GM21390 (cell line): ENCODE measurements around the gene BCL2.
A peak's percentile ranks its signal among the peaks of the same experiment; 100 is the strongest.

ENCODE experiments used
- ATAC-seq: cut with Tn5 transposase; IDR thresholded peaks from one replicate; pipeline ENCODE4 v1.9.1; 2021; ENCODE audit not compliant: unreplicated experiment

BCL2 gene

GRCh38 chr18:63311118-63312018 lies 8.2 kb downstream of the BCL2 start:
- ATAC-seq: peak; percentile 56

GRCh38 chr18:63309422-63309821 lies 10.1 kb downstream of the BCL2 start:
- no peak for ATAC-seq

GRCh38 chr18:63307551-63308200 lies 11.9 kb downstream of the BCL2 start:
- ATAC-seq: no peak

GRCh38 chr18:63306819-63307550 lies 12.6 kb downstream of the BCL2 start:
- ATAC-seq: no peak

GRCh38 chr18:63306249-63306648 lies 13.3 kb downstream of the BCL2 start:
- no peak for ATAC-seq

- no peak for ATAC-seq
Observed at GRCh38 chr18:63303547-63303946, 16.0 kb downstream of the BCL2 start.

GRCh38 chr18:63302636-63303405 lies 16.7 kb downstream of the BCL2 start:
- no peak for ATAC-seq

GRCh38 chr18:63302220-63302619 lies 17.3 kb downstream of the BCL2 start:
- ATAC-seq: no peak

- ATAC-seq: no peak
Observed at GRCh38 chr18:63301434-63301833, 18.1 kb downstream of the BCL2 start.

GRCh38 chr18:63299837-63300745 lies 19.5 kb downstream of the BCL2 start:
- ATAC-seq: peak; percentile 70

- no peak for ATAC-seq
Observed at GRCh38 chr18:63298400-63299365, 20.9 kb downstream of the BCL2 start.

GRCh38 chr18:63297687-63298399 lies 21.7 kb downstream of the BCL2 start:
- no peak for ATAC-seq

GRCh38 chr18:63293935-63294334 lies 25.6 kb downstream of the BCL2 start:
- no peak for ATAC-seq

- ATAC-seq: peak; percentile 66
Observed at GRCh38 chr18:63292831-63293683, 26.5 kb downstream of the BCL2 start.

GRCh38 chr18:63291278-63291677 lies 28.3 kb downstream of the BCL2 start:
- ATAC-seq: no peak

GRCh38 chr18:63290821-63291200 lies 28.8 kb downstream of the BCL2 start:
- ATAC-seq: no peak

- no peak for ATAC-seq
Observed at GRCh38 chr18:63290166-63290820, 29.3 kb downstream of the BCL2 start.
